HUDEP-2 (cell line): ENCODE data around the gene MCUB.
A peak's percentile ranks its signal among the peaks of the same experiment; 100 is the strongest.
"Not testable (repeated sequence)": the region's sequence is repeated elsewhere in the genome, so short reads cannot be mapped to it uniquely, and the experiment has no call there.

ENCODE experiments used
- DNase-seq, 76 experiments: peaks; one replicate each; lab custom pipeline; 2025; ENCODE audit not compliant: unreplicated experiment in 76 of 76; lab: John Stamatoyannopoulos, UW

MCUB gene

DNA sequence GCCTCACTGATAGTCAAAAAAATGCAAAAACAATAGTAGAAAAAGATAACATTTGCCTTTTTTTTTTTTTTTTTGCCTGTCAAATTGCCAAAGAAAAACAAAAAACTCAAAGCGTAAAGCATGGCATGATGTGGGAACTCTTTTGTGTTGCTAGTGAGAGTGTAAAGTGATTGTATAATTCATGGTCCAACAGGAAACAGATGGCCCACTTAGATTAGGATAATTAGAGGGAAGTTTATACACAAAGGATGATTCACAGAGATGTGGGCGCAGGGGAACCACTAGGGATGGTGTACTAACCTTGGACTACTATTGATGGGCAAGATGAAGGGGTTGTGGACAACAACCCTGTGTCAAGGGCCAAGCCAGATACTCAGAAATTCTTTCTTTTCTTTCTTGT lies 16.4 kb downstream of the MCUB start:
- peak in 12 of 76 experiments; percentile 3 to 54 (median 28) for DNase-seq

DNA sequence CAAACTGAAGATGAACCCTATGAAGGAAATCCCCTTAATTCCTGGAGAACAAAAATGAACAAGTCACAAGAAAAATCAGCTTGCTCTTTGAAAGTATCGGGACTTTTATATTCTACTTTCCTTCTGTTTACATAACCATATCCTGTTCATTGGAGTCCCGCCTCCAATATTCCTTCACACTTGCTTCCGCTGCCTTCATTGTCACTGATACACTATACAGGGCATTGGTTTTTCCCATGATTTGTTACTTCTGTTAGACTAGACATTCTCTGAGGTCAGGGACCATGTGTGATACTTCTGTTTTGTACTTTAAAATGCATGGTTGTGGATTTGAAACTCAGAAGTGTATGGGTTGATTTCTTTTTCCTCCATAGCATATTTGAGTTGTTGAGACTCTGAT lies 18.8 kb downstream of the MCUB start:
- no peak for DNase-seq

DNA sequence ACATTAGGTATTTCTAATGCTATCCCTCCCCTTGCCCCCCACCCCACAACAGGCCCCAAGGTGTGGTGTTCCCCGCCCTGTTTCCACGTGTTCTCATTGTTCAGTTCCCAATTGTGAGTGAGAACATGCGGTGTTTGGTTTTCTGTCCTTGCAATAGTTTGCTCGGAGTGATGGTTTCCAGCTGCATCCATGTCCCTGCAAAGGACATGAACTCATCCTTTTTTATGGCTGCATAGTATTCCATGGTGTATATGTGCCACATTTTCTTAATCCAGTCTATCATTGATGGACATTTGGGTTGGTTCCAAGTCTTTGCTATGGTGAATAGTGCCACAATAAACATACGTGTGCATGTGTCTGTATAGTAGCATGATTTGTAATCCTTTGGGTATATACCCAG lies 20.0 kb downstream of the MCUB start:
- DNase-seq: not testable (repeated sequence)

DNA sequence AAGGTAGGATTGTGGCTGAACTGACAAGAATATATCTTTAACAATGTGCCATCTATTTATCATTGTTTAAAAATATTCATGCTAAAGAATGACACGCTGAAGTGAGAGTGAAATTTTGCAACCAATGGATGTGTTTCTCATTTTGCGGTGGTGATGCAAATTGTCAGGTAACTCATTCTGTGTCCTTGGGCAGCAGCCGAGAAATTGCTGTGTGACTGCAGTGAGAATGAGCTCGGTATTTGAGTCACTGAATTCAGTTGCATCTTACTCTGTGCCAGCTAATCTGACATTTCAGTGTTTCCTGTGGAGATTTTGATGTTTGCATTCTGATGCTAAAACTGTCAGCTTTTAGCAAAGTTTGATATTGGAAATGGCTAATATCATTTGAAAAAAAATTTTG lies 28.1 kb downstream of the MCUB start:
- peak in 1 of 76 experiments; percentile 9 for DNase-seq

DNA sequence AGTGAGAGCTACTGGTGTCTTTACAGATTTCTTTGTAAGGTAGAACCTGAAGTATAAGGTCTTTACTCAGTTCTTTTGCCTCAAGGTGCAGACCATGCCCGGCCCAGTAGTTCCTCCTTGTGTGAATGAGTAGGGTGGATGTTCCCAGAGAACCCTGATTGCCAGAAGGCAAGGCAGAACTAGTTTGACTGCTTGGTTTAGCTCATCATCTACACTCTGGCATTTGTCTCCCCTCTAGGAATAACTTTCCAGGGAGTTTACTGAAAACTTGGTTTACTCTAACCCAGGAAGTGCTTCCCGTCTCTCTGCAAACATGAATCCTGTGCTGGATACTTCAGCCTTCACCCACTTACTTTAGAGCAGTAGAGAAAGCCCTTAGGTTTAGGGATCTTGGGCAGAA lies 29.1 kb downstream of the MCUB start:
- DNase-seq: no peak

DNA sequence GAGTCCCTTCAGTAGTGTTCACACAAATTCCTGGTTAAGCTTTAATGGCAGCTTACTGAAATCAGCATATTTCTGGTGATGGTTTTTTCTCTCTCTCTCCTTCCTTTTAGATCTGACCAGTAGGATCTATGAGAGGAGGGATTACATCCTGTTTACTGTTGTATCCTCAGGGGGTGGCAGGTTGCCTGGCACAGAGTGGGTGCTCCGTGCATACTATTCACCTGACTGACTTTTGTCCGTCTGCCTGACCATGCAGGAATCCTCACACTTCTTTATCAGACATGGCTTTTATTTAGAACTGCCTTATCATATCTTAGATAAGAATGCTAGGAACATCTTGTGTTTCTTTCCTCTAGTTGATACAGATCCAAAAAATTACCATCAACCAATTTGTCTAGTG lies 29.6 kb downstream of the MCUB start:
- peak in 2 of 76 experiments; percentile 3 to 15 for DNase-seq

DNA sequence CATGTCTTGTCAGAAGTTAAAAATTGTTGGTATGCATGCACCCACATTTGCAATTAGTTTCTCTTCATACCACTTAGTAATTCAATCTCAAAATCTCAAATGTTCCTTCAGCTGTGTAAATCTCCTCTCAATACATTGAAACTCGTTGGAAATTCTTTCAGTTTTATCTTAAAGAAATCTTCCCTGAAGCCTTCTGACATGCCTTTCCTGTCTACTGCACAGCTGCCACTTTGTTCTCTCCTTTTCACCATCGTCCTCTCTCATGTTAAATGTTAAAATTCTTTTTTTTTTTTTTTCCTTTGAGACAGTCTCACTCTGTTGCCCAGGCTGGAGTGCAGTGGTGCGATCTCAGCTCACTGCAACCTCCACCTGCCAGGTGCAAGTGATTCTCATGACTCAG lies 30.9 kb downstream of the MCUB start:
- DNase-seq: no peak

DNA sequence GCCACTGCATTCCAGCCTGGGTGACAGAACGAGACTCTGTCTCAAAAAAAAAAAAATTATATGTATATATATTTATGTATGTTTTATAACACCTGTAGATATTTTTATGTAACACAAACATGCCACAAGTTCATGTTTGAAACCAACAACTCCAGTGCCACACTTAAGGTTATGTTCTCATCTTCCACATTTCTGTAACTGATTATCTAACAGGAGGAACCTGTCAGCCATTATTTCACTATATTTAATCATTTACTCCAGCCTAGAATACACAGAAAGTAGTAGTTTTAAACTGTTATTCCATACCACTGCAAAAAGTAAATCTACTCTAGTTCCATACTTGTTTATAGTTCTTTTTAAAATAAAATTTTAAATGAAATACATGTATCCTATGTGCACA lies 32.3 kb downstream of the MCUB start:
- DNase-seq: no peak

DNA sequence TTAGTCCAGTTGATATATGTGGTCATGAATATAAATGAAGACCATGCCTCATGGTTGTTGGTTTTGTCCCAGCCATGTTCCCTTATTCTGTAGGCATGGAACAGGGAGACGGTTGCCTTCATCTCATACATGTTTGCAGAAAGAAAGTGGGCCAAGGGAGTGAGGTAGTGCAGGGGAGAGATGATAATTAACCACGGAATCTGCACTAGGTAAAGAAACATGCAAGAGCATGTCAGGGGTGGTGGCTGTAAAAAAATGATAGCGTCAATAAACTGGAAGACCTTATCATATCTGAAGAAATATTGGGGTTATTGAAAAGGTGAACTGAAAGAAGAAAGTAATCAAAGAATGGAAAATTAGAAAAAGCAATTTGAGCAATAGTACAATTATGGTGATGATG lies 35.1 kb downstream of the MCUB start:
- DNase-seq: not testable (repeated sequence)

DNA sequence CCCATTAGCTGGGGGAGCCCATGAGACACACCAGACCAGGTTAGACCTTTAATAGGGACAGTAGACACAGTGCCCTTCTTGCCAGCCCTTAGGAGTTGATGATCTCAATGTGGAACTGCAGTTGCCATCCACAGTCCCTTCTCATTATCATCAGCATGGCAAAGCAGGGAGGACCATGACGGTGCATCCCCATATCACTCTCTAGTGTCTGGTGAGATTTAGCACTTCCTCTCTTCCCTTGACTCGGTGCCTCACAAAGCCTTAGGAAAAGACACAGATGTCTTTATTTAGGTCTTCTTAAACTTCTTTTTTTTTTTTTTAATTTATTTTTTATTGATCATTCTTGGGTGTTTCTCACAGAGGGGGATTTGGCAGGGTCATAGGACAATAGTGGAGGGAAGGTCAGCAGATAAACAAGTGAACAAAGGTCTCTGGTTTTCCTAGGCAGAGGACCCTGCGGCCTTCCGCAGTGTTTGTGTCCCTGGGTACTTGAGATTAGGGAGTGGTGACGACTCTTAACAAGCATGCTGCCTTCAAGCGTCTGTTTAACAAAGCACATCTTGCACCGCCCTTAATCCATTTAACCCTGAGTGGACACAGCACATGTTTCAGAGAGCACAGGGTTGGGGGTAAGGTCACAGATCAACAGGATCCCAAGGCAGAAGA lies 36.5 kb downstream of the MCUB start:
- DNase-seq: not testable (repeated sequence)

DNA sequence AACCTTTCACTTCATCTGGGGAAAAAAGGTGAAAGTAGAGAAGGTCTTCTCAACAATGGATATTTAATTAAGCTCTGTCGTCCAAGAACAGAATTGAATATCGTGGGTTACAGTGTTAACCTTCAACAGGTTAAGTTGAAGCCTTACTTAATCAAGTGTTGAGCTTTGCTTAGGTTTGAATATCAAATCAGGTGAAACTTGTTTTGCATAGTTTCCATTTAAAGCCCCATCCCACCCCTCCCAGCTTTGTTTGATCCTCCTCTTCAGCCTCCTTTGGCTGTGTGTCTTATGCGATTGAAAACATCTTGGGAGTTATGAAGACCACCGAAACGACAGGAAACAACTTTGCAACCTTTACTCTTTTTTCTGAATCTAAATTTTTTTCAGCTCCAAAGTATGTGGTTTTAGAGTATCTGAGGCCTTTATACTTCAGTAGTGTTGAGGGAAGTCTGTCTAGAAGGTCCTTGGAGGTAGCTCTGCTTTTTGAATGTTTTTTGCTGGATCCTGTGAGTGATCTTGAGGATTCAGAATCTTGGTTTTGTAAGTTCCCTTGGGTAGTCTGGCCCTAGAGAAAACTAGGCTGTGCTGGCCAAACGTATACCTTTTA lies 39.1 kb downstream of the MCUB start:
- DNase-seq: no peak

DNA sequence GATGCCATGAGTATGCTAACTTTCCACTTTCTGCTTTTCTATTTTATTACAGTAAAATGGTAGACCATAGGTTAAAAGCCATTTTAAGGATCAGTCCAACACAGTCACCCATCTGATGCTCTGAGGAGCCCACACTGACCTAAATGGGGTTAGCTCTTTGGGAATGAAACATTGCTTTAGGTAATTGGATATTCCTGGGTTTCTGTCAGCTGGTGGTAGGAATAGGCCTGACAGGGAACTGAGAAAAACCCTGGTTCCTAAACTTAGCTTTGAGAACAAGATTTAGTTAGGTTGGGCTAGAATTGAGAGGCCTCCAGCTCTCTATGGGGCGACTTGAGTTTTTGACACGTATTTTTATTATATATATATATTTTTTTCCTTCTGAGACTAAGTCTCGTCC lies 40.4 kb downstream of the MCUB start:
- DNase-seq: no peak

DNA sequence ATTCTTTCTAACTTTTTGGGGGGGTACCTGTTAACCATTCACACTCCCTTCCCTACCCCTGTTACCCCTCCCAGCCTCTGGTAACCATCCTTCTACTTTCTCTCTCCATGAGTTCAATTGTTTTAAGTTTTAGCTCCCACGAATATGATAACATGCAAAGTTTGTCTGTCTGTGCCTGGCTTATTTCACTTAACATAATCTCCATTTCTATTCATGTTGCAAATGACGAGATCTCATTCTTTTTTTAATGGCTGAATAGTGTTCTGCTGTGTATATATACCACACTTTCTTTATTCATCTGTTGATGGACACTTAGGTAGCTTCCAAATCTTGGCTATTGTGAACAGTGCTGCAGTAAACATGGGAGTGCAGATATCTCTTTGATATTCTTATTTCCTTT lies 41.3 kb downstream of the MCUB start:
- no peak for DNase-seq

DNA sequence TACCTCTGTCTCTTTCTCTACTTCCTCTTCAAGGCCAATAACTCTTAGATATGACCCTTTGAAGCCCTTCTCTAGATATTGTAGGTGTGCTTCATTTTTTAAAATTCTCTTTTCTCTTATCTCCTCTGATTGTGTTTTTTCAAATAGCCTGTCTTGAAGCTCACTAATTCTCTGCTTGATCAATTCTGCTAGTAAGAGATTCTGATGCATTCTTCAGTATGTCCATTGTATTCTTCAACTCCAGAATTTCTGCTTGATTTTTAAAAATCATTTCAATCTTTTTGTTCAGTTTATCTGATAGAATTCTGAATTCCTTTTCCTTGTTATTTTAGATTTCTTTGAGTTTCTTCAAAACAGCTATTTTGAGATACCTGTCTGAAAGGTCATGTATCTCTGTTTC lies 47.9 kb downstream of the MCUB start:
- no peak for DNase-seq

DNA sequence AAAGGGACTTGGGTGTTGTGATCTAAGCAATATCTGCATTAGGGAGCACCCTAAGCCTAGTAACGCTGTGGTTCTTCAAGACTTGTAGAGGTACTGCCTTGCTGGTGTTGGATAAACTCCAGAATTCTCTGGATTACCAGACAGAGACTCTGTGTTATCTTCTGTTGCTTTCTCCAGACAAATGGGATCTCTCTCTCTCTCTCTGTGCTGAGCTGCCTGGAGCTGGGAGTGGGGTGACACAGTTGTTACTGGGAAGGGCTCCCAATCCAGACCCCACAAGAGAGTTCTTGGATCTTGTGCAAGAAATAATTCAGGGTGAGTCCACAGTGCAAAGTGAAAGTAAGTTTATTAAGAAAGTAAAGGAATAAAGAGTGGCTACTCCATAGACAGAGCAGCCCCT lies 48.8 kb downstream of the MCUB start:
- no peak for DNase-seq

DNA sequence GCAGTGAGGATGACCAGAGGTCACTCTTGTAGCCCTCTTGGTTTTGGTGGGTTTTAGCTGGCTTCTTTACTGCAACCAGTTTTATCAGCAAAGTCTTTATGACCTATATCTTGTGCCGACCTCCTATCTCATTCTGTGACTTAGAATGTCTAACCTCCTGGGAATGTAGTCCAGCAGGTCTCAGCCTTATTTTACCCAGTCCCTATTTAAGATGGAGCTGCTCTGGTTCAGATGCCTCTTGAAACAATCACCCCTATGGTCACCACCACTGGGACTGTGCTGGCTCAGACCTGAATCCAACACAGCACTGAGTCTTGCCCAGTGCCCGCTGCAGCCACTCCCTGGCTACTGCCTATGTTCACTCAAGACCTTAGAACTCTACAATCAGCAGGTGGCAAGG lies 49.4 kb downstream of the MCUB start:
- DNase-seq: no peak

DNA sequence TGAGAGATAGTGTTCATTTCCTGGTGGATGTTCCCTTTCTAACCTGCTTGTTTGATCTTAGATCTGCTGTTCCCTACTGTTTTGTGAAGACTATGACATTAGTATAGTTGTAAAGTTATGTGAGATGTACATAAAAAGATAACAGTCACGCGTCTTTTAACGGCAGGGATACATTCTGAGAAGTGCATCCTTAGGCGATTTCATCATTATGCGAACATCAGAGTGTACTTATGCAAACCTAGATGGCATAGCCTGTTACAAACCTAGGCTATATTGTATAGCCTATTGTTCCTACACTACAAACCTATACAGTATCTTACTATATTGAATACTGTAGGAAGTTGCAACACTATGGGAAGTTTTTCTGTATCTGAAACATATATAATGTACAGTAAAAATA lies 50.4 kb downstream of the MCUB start:
- no peak for DNase-seq

DNA sequence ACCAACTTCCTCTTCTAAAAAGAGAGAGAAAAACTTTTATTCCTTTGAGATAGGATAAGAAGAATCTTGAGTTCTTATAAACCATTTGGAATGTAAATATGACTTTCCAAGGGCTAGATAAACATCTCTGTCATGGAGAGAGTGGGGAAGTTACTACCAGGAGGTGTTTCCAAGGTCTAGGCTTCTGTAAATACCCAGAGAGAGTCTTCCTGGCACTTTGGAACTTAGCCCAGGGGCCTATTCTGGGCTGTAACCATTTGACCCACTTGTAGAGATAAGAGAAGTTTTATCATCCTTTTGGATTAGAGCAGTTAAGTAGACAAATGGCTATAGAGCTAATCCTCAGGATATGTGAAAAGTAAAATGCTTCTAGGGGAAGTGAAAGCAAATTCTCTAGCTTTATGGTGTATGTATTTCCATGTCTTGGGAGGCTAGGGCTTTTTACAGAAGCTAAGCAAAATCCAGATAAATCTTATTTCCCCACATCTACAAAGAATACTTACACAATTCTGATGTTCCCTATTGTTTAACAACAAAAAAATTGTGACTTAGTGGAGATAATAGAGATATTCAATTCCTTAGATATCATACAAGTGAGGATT lies 51.1 kb downstream of the MCUB start:
- DNase-seq: peak in 38 of 76 experiments; percentile 1 to 58 (median 18)

DNA sequence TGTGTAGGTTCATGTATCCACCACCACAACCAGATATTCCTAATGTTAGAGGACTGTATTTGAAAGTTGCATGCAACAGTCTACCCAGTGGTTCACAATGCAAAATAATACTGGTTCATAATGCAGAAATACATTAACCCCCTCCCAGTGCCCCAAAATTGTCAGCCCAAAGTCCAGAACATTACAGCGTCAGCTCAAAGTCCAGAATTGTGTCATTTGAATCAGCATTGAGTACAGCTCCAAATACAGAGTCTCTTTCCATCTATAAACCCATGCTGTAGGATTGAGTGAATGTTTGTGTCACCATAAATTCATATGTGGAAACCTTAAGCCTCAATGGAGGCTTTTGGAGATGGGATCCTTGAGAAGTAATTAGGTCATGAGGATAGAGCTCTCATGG lies 54.0 kb downstream of the MCUB start:
- DNase-seq: no peak

DNA sequence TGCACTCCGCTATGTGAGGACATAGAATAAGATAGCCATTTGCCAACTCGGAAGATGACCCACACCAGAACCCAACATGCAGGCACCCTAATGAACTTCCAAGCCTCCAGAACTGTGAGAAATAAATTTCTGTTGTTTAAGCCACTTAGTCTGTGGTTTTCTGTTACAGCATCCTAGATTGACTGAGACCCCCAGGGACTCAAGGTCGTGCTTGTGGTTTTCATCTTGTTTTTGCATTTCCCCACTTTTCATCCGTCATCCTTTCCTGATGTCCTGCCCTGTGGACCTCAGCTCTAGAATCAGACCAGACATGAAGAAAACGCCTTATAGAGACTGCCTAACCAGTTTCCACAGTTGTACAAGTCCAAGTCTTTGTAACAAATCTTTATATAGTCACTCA lies 54.4 kb downstream of the MCUB start:
- DNase-seq: no peak

DNA sequence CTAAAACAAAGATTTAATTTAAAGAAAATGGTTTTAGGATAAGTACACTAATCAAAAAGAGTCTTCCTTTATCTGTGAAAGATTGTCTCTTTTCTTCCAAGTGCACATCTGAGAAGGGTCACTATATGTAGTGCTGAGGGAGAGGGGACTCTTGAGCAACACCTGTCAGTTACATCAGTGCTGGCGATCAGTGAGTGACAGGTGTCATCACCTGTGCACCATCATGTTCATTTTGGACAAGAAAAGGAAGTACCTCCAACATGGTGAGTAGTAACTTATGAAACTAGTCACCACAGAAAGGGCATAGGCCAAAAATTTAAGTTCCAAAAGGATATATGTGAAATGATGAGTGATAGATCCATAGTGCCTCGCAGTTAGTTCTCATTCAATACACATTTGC lies 55.7 kb downstream of the MCUB start:
- DNase-seq: no peak

DNA sequence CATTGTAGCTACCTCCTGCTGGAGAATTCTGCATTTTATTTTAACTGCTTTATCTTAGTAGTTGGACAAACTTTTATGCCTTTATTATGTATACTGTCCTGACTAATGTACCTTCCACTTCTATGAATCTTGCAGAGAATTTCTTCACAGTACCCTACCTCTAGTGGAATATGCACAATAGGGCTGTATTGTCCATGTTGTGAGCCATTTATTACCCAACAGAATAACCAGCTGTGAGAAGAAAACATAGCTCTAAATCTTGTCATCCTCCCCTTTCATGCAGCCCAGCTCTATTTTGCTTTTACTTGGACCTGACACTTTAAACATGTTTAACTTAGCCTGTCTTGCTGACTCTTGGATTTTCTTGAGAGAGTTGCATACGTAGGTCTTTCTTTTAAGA lies 56.2 kb downstream of the MCUB start:
- no peak for DNase-seq
